Keratinocyte (primary cell): ENCODE data around the gene TMA16. TPM values are rescaled to one million over a fixed set of nuclear protein-coding genes. Genes with fewer than 3 reads are reported as not detected.

Source experiments
- DNase-seq: peaks from one replicate; pipeline ENCODE4 v3.0.0-alpha.2; 2011; ENCODE audit warnings: low read depth, missing footprints, low spot score
- FAIRE-seq: peaks from 2 replicates; lab custom pipeline; 2011; peaks lifted over from hg19 to GRCh38; lab: Jason Lieb, UNC
- H2AFZ ChIP-seq: 2 replicates; pipeline ENCODE4 v1.6.0; 2012; ENCODE audit warnings: low read length, control low read depth, inconsistent platforms; ENCODE audit not compliant: control insufficient read depth
- H3K27ac ChIP-seq: 2 replicates; pipeline ENCODE4 v1.5.1; 2011; ENCODE audit warnings: low read length; ENCODE audit not compliant: control insufficient read depth, insufficient read depth
- H3K27me3 ChIP-seq: 3 replicates; pipeline ENCODE4 v1.6.0; 2011; ENCODE audit warnings: low read length; ENCODE audit not compliant: control insufficient read depth, insufficient read depth; ENCODE audit errors: extremely low read depth
- H3K36me3 ChIP-seq, 2 experiments: 2 replicates in 1 of 2; 3 replicates in 1 of 2; pipeline ENCODE4 v1.5.1; 2011; ENCODE audit warnings: low read length in 2 of 2, mild to moderate bottlenecking in 1 of 2; ENCODE audit not compliant: control insufficient read depth in 2 of 2, insufficient read depth in 2 of 2; ENCODE audit errors: extremely low read depth in 1 of 2
- H3K4me1 ChIP-seq: 3 replicates; pipeline ENCODE4 v1.5.1; 2011; ENCODE audit warnings: low read length; ENCODE audit not compliant: control insufficient read depth, insufficient read depth; ENCODE audit errors: extremely low read depth
- H3K4me2 ChIP-seq: 3 replicates; pipeline ENCODE4 v1.6.0; 2011; ENCODE audit warnings: low read depth, low read length; ENCODE audit not compliant: control insufficient read depth, insufficient read depth; ENCODE audit errors: extremely low read depth
- H3K4me3 ChIP-seq, 3 experiments: fragments of 200-600 bp in 1 of 3; sonication (generic) in 1 of 3; 2 replicates in 2 of 3; 3 replicates in 1 of 3; pipeline ENCODE4 v1.5.1; 2011 to 2016; ENCODE audit warnings: low read length in 3 of 3, mild to moderate bottlenecking in 3 of 3, control low read depth in 2 of 3, inconsistent platforms in 1 of 3, low read depth in 1 of 3, mixed read lengths in 1 of 3, mixed run types in 1 of 3, moderate library complexity in 1 of 3; ENCODE audit not compliant: control insufficient read depth in 2 of 3, insufficient read depth in 2 of 3; ENCODE audit errors: extremely low read depth in 1 of 3
- H3K79me2 ChIP-seq: 2 replicates; pipeline ENCODE4 v1.6.0; 2012; ENCODE audit warnings: low read length; ENCODE audit not compliant: control insufficient read depth, insufficient read depth
- H3K9ac ChIP-seq: 3 replicates; pipeline ENCODE4 v1.6.0; 2011; ENCODE audit warnings: low read length; ENCODE audit not compliant: control insufficient read depth, insufficient read depth; ENCODE audit errors: extremely low read depth
- H3K9me1 ChIP-seq: 3 replicates; pipeline ENCODE4 v1.6.0; 2011; ENCODE audit warnings: low read length; ENCODE audit not compliant: control insufficient read depth, insufficient read depth; ENCODE audit errors: extremely low read depth
- H3K9me3 ChIP-seq: 2 replicates; pipeline ENCODE4 v1.5.1; 2012; ENCODE audit warnings: low read depth, low read length; ENCODE audit not compliant: control insufficient read depth
- H4K20me1 ChIP-seq: 3 replicates; pipeline ENCODE4 v1.6.0; 2011; ENCODE audit warnings: low read length; ENCODE audit not compliant: control insufficient read depth, insufficient read depth; ENCODE audit errors: extremely low read depth
- EZH2 ChIP-seq: IDR thresholded peaks from one replicate; pipeline ENCODE4 v1.6.1; 2012; ENCODE audit warnings: inconsistent platforms, mild to moderate bottlenecking, low read length, moderate library complexity
- dilution Hi-C: fragments of 300-500 bp; cut with MboI; formaldehyde crosslinking; loops from one replicate; pipeline ENCODE4 v1.7.0; 2020; ENCODE audit warnings: low sequenced_read_pairs; ENCODE audit not compliant: extremely low pct_ligation_motif_present
- polyA plus RNA-seq, 5 experiments: library from polyadenylated mRNA; depleted of rRNA in 3 of 5; stranded (reverse) in 3 of 5; stranded (forward) in 1 of 5; unstranded in 1 of 5; fragments of >200 nt; gene quantifications; 1 replicate in 1 of 5; 2 replicates in 3 of 5; 3 replicates in 1 of 5; pipeline versions ENCODE4 v1.2.1 to v1.2.3, GENCODE V29; 2011 to 2012; ENCODE audit warnings: missing spikeins in 2 of 5, low read depth in 1 of 5, low replicate concordance in 1 of 5
- TF ChIP-seq, protein P1 (sequence below), 3 experiments: IDR thresholded peaks in 1 of 3; conservative IDR thresholded peaks in 1 of 3; optimal IDR thresholded peaks in 1 of 3; 2 replicates in 2 of 3; 3 replicates in 1 of 3; pipeline versions ENCODE3 to v1.5.1; 2011; ENCODE audit warnings: low read length in 3 of 3, mild to moderate bottlenecking in 3 of 3, moderate library complexity in 2 of 3, control low read depth in 1 of 3, inconsistent platforms in 1 of 3; ENCODE audit not compliant: insufficient read depth in 2 of 3; ENCODE audit errors: extremely low read depth in 1 of 3

Gene TMA16
- polyA plus RNA-seq, 1 donor (not counting 4 experiments of a cell fraction or from before 2014, with no cell fraction given): 21.3 TPM

GRCh38 chr4:163528653-163529052, 34.2 kb downstream of the TMA16 start:
- Histone ChIP-seq H3K27me3 (no peaks in the 10 kb centered on the region), H3K36me3 (peaks cover 0 to 4% of the 10 kb centered on the region in 2 experiments), H3K9me1 (no peaks in the 10 kb centered on the region), H3K79me2 (no peaks in the 10 kb centered on the region), H3K27ac (no peak overlapping the region), H4K20me1 (no peaks in the 10 kb centered on the region), H3K4me2 (no peak overlapping the region), H3K4me1 (no peaks in the 10 kb centered on the region), H3K4me3 (no peak overlapping the region), H2AFZ (no peak overlapping the region), H3K9me3 (no peaks in the 10 kb centered on the region), H3K9ac (no peak overlapping the region)
- no peak for FAIRE-seq
- no peak for DNase-seq
- no peak for TF ChIP-seq EZH2
- TF ChIP-seq, protein P1, sequence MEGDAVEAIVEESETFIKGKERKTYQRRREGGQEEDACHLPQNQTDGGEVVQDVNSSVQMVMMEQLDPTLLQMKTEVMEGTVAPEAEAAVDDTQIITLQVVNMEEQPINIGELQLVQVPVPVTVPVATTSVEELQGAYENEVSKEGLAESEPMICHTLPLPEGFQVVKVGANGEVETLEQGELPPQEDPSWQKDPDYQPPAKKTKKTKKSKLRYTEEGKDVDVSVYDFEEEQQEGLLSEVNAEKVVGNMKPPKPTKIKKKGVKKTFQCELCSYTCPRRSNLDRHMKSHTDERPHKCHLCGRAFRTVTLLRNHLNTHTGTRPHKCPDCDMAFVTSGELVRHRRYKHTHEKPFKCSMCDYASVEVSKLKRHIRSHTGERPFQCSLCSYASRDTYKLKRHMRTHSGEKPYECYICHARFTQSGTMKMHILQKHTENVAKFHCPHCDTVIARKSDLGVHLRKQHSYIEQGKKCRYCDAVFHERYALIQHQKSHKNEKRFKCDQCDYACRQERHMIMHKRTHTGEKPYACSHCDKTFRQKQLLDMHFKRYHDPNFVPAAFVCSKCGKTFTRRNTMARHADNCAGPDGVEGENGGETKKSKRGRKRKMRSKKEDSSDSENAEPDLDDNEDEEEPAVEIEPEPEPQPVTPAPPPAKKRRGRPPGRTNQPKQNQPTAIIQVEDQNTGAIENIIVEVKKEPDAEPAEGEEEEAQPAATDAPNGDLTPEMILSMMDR (optimal IDR thresholded peaks at IDR 0.05 in 1 of 3, IDR thresholded peaks at IDR 0.05 in 1 of 3, conservative IDR thresholded peaks at IDR 0.05 in 1 of 3; ENCODE audit: extremely low read depth in 1 of 3, insufficient read depth in 2 of 3, low read length in 3 of 3): no peak
- dilution Hi-C loops: no loop called here

DNA sequence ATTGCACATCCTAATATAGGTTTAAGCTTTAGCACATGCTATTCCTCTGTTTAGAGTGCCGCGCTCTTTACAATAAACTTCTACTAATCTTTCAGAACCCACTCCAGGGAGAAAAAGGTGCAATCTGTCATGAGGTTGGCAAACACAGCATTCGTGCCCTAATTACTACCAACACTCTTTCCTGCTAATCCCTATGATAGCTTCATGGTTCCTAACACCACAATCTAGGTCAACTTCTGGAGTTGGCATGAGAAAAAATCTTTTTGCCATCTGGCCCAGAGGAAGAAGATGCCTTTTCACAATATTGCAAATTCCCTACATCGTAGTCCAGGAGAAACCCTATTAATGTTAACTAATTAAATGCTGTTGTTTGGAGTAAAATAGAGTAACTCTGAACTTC, 39.6 kb downstream of the TMA16 start:
- dilution Hi-C loops: no loop called here
- Histone ChIP-seq H3K9me1 (no peaks in the 10 kb centered on the region), H3K9ac (no peak overlapping the region), H3K9me3 (no peaks in the 10 kb centered on the region), H3K27me3 (no peaks in the 10 kb centered on the region), H3K4me3 (no peak overlapping the region), H3K4me1 (no peaks in the 10 kb centered on the region), H3K79me2 (no peaks in the 10 kb centered on the region), H2AFZ (no peak overlapping the region), H3K27ac (no peak overlapping the region), H3K4me2 (no peak overlapping the region), H4K20me1 (no peaks in the 10 kb centered on the region), H3K36me3 (peaks cover 0 to 4% of the 10 kb centered on the region in 2 experiments)
- DNase-seq (no peak), FAIRE-seq (no peak)
- no peak for TF ChIP-seq EZH2
- TF ChIP-seq, protein P1 (optimal IDR thresholded peaks at IDR 0.05 in 1 of 3, IDR thresholded peaks at IDR 0.05 in 1 of 3, conservative IDR thresholded peaks at IDR 0.05 in 1 of 3; ENCODE audit: extremely low read depth in 1 of 3, insufficient read depth in 2 of 3, low read length in 3 of 3): no peak
